ENCODE results near the gene OR6Y1. TPM values are rescaled to one million over a fixed set of nuclear protein-coding genes. Genes with fewer than 3 reads are reported as not detected.

The OR6Y1 gene
- polyA plus RNA-seq, 1 experiment, result not detected

Other genes starting within 250 kb of the OR6Y1 start
- not detected in 2 replicates for gene CD1B, start 222.9 kb downstream of the OR6Y1 start, polyA plus RNA-seq (2011; rRNA removed)
- gene CD1E, start 200.5 kb downstream of the OR6Y1 start, polyA plus RNA-seq (2011; rRNA removed), result not detected in 2 replicates
- not detected in 2 replicates for gene OR10T2, start 154.9 kb downstream of the OR6Y1 start, polyA plus RNA-seq (2011; rRNA removed)
- gene OR10K2, start 128.2 kb downstream of the OR6Y1 start, polyA plus RNA-seq (2011; rRNA removed), result not detected in 2 replicates
- gene OR10K1, start 92.6 kb downstream of the OR6Y1 start, polyA plus RNA-seq (2011; rRNA removed), result not detected in 2 replicates
- gene OR10R2, start 82.2 kb downstream of the OR6Y1 start, polyA plus RNA-seq (2011; rRNA removed), result not detected in 2 replicates
- gene OR6P1, start 16.2 kb upstream of the OR6Y1 start, polyA plus RNA-seq (2011; rRNA removed), result not detected in 2 replicates
- gene OR10X1, start 25.5 kb upstream of the OR6Y1 start, polyA plus RNA-seq (2011; rRNA removed), result not detected in 2 replicates
- not detected in 2 replicates for gene OR10Z1, start 50.9 kb upstream of the OR6Y1 start, polyA plus RNA-seq (2011; rRNA removed)
- not detected in 2 replicates for gene SPTA1, start 132.3 kb upstream of the OR6Y1 start, polyA plus RNA-seq (2011; rRNA removed)
- gene OR6K2, start 146.2 kb upstream of the OR6Y1 start, polyA plus RNA-seq (2011; rRNA removed), result not detected in 2 replicates
- gene OR6K3, start 166.3 kb upstream of the OR6Y1 start, polyA plus RNA-seq (2011; rRNA removed), result not detected in 2 replicates
- not detected in 2 replicates for gene OR6K6, start 200.3 kb upstream of the OR6Y1 start, polyA plus RNA-seq (2011; rRNA removed)
- gene OR6N1, start 217.8 kb upstream of the OR6Y1 start, polyA plus RNA-seq (2011; rRNA removed), result not detected in 2 replicates
- not detected in 2 replicates for gene OR6N2, start 226.8 kb upstream of the OR6Y1 start, polyA plus RNA-seq (2011; rRNA removed)